T1000 (cell line): ENCODE results near the gene RAB10.
A peak's percentile ranks its signal among the peaks of the same experiment; 100 is the strongest.
"Not testable (repeated sequence)": the region's sequence is repeated elsewhere in the genome, so short reads cannot be mapped to it uniquely, and the experiment has no call there.

Source experiments
- DNase-seq: peaks from one replicate; lab custom pipeline; 2025; ENCODE audit warnings: mixed read lengths; lab: John Stamatoyannopoulos, UW

RAB10 gene

DNA sequence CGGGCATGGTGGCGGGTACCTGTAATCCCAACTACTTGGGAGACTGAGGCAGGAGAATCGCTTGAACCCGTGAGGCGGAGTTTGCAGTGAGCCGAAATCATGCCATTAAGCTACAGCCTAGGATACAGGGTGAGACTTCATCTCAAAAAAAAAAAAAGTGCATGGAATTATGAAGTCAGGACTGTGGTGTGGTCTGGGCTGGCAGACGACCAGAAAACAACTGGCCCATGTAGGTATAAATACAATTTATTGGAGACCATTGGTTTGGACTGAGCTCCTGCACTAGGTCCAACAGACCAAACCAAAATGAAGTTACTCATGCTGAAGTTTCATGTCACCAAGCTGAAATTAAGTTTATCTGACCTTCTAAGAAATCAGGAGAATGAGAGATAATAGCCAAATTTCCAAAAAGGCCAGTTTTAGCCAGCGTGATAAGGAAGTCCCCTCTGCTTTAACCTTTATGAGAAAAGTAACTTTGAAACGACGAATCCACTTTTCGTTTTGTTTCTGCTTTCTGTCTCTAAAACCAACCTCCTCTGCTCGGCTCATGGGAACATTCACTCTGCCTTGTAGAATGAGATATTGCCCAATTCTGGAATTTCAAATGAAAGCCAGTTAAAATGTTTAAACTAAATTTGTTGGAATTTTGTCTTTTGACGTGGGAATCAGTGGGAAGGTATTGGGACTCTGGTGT, 17.7 kb upstream of the RAB10 start:
- no peak for DNase-seq

DNA sequence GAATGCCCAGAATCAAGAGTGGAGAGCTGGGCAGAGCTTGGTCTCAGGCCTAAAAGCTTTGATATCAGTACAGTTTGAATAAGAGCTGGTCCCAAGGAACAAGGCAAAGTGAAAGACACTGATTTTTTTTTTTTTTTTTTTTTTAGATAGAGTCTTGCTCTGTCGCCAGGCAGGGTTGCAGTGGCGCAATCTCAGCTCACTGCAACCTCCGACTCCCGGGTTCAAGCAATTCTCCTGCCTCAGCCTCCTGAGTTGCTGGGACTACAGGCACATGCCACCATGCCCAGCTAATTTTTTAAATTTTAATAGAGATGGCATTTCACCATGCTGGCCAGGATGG, 17.2 kb upstream of the RAB10 start:
- not testable (repeated sequence) for DNase-seq

DNA sequence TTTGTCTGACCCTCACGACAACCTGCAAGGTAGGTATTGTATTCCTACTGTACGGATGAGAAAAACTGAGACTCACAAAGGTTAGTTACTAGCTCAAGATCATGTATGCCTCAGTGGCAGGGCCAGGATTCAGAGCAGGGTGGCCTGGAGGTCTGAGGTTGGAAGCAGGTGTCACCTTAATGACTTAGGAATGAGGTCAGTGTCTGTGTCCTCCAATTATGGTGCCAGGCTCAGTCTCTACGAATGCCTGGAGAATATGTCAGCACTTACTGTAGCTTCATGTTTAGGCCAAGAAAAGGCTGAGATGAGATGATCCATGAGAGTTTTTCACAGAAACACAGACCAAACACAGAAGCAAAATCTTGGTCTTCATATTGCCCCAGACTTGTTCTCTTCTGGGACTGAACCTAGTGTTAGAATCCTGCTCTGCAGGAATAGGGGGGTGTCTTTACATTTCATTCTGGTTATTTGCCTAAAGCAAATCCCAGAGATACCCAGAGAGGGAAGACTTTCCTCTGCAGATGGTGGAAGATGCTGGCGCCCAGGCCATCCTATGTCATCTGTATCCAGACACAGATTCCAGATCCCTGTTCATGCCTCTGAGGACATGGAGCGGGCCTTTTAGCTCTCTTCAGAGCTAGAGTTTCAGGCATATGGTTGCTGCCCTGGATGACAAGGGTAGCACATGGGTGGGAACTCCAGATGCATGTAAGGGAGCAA, 16.3 kb upstream of the RAB10 start:
- DNase-seq: no peak

DNA sequence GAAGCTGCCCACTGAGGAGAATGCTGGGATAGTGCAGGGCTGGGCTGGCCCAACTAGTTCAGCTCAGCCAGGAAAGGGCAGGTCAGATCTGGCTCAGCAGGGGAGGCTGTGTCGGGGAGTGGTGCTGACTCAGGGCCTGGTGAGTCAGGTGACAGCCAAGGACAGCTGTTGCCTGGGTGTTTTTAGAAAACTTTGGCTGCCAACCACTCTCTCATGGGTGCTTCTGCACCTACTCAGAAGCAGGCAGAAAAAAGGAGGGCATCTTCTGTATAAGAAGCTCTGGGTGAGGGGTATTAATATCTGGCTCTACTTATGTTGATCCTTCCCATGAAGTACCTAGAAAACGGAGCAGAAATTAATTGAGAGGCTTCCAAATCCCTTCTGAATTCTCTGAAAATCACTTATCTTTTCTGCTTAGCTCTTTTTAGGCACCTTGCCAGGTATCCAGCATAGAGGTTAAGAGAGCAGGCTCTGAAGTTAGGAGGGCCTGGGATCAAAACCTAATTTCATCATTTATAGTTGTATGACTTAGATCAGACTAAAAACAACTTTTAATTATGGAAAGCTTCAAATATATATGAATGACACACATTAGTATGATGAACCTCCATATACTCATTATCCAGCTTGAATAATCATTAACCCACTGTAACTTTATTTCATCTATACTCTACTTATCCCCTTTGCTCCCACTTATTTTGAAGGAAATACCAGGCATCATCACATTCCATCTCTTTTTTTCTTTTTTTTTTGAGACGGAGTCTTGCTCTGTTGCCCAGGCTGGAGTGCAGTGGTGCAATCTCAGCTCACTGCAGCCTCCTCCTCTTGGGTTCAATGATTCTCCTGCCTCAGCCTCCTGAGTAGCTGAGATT, 15.5 kb upstream of the RAB10 start:
- peak; percentile 70 for DNase-seq

DNA sequence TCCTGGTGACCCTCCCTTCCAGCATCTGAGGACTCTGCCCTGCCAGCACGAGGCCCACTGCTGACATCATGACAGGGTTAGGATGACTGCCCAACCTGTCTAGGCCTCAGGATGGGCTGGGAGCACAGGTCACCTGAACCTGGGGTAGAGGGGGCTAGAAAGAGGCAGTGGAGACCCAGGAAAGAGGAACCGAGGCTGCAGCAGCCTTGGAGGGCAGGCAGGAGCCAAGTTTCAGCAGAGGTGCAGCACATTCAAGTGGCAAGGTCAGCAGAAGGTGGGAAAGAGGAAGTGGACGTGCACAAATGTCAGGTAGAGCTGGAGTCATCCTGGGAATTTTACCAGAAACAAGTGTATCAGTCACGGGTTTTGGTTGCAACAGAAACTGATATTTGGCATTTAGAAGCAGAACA, 13.6 kb upstream of the RAB10 start:
- no peak for DNase-seq

DNA sequence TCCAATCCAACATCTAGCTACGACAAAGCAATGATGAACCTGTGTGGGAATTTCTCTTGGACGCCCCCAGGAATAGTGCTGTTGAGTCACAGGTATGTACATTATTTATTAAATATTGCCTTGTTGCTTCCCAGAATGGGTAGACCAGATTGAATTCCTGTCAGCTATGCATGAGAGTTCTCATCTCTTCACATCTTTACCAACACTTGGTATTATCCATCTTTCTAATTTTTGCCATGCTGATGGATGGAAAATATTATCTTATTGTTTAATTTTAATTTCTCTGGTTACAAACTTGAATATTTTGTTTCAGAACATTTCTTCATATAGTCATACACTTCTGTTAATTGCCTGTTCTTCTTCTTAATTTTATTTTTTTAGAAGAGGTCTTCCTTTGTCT, 9.6 kb upstream of the RAB10 start:
- no peak for DNase-seq

DNA sequence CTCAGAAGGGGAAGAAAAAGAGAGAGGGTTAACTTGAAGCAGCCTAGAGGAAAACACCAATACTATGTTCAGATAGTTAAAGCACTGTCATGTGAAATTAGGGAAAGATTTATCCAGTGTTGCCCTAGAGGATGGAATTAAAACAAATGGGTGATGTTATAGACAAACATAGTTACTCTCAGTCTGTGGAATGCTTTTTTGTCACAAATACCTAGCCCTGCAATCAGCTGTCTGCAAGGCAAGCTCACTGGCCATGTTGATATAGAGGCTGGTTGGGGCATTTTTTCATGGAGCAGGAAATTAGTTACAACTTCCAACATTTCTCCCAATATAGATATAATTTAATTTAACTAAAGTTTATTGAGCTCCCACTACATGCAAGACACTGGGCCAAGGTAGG, 8.4 kb upstream of the RAB10 start:
- no peak for DNase-seq

DNA sequence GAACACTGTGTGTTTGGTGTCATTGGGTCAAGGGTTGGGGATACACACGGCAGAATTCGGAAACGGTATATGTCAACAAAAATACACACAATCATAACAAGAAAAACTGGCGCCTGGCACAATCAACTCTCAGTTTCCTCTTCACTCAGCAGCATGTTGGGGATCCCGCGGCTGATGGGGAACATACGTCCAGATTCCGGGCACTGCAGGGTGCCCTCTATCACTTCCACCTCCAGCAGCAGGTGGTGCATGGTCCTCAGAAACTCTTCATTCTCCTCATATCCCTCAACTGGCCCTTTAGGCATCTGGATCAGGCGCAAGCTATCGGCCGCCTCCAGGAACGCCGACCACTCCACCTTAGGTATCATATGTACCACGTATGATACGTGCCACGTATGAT, 5.8 kb upstream of the RAB10 start:
- not testable (repeated sequence) for DNase-seq

DNA sequence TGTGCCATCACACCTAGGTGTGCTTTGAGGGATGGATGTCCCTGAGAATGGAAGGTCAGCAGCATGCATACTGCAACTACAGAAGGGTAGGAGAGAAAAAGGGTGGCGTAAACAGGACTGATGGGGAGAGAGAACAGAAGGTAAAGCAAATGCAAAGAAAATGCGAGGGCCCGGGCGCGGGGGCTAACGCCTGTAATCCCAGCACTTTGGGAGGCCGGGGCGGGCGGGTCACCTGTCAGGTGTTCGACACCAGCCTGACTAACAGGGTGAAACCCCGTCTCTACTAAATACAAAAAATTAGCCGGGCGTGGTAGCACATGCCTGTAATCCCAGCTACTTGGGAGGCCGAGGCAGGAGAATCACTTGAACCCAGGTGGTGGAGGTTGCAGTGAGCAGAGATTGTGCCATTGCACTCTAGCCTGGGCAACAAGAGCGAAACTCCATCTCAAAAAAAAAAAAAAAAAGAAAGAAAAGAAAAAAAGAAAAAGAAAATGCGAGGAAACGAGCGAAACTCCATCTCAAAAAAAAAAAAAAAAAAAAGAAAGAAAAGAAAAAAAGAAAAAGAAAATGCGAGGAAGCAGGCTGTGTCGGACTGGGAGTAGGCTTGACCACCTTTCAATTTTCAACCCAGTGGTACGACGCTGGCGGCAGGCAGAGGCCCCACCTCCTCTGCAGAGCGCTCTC, 1.2 kb upstream of the RAB10 start:
- not testable (repeated sequence) for DNase-seq

DNA sequence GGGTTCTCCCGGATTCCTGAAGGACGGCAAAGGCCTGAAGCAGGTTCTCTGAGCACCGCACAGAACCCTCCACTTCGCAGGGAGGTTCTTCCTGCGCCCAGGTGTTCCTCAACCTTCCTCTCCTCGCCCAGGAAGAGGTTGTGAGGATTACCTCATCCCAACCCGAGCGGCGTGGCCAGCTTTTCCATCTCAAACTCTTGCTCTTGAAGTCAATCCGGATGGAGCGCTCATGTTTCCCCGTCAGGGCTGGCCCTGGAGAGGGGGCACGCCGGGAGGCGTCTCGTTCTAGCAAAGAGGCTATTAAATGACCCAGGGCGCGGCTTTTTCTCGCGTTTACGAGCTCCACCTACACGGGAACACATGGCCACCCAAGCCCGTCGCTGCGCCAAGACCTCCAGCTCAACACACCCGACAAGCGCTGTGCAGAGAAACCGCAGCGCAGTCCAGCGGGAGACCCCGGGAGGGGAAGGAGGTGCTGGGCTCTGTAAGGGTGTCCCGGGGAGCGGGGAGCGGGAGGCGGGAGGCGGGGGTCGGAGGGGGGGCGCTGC, 540 bp upstream of the RAB10 start:
- peak; percentile 39 for DNase-seq

DNA sequence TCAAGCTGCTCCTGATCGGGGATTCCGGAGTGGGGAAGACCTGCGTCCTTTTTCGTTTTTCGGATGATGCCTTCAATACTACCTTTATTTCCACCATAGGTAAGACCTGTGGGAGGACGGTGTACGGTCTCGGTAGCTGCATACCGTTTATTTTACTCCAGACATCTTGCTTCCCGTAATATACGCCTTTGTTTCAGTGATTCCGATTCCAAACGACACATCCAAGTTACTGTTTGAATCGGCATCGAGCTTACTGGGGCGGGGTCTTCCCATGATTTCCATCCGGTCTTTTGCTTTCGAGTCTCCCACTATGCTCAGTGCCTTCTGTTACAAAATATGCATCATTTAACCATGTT, 731 bp downstream of the RAB10 start:
- no peak for DNase-seq

DNA sequence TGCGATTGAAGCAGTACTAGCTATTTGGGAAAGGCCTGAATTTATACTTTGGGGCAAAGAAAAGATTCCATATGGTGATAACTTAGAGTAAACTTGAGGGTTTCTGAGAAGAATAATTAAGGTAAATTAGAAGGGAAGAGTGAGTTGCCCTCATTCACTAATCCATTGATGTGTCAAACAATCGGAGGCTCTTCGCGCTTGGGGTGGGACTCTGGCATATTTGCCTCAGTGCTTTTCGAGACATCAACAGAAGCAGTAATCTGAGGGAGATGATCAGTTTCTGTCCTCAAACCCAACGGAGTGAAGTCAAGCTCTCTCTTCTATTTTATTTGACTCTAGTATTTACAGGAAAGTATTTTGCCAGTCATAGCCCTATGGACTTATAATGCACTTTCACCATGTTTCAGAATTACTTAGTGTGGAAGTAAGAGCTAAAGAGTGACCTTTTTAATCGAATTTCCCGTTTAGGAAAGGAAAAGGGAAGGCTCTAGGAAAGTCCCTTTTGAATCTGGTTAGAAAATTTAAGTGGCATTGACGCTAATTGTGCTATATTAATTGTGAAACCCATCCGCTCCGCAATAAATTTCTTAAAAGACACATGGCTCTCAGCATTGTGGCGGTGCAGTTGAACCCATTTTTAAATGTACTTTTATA, 1.3 kb downstream of the RAB10 start:
- DNase-seq: no peak

DNA sequence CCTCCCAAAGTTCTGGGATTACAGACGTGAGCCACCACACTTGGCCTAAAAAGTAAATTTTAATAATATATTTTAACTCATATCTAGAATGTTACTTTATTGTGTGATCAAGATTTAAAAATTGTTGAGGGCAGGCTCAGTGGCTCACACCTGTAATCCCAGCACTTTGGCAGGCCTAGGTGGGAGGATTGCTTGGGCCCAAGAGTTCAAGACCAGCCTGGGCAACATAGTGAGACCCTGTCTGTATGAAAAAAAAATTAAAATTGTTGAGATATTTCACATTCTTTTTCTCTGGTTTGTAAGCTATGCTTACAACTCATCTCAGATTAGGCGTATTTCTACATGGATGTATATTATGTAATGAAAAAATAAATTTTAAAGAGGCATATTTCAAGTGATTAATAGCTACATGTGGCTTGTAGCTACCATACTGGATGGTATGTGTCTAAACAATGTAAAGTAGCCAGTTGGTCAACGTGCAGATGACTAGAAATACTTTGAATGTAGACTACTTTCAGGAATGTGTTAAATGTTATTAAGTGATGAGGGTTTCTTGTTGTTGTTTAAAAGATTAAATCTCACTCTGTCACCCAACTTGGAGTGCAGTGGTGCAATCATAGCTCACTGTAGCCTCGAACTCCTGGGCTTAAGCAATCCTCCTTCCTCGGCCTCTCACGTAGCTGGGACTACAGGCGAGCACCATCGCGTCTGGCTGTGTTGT, 5.9 kb downstream of the RAB10 start:
- no peak for DNase-seq

DNA sequence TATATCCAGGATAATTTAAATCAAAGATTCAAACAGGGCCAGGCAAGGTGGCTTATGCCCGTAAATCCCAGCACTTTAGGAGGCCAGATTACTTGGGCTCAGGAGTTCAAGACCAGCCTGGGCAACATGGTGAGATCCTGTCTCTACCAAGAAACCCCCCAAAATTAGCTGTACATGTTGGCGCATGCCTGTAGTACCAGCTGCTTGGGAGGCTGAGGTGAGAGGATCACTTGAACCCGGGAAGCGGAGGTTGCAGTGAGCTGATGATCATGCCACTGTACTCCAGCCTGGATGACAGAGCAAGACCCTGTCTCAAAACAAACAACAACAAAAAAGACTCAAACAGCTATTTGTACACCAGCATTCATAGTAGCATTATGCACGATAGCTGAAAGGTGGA, 9.2 kb downstream of the RAB10 start:
- no peak for DNase-seq

DNA sequence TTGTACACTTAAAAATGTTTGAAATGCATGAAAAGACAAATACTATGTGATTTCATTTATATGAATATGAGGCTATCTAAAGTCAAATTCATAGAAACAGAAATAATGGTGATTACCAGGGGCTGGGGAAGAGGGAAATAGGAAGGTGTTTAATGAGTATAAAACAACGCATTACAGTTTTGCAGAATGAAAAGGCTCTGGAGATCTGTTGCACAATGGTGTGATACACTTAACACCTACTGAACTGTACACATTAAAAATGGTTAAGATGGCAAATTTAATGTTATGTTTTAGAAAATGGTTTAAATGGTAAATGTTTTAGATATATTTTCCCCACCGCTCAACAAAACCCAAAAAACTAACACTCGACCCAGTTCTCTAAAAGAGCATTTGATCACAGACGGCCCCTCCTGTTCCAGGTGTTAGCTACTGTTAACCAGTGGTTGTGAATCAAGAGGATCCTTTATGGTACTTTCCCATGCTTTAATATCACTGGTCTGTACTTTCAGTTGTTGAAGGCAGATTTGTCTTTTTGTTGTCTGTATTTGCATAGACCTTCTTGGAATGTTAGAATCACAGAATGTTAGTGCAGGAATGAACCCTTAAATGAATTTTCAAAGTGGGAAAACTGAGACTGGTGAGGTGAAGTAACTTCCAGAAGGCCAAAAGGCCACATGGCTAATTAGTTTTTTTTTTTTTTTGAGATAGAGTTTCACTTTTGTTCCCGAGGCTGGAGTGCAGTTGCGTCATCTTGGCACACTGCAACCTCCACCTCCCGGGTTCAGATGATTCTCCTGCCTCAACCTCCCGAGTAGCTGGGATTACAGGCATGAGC, 10.2 kb downstream of the RAB10 start:
- DNase-seq: no peak

DNA sequence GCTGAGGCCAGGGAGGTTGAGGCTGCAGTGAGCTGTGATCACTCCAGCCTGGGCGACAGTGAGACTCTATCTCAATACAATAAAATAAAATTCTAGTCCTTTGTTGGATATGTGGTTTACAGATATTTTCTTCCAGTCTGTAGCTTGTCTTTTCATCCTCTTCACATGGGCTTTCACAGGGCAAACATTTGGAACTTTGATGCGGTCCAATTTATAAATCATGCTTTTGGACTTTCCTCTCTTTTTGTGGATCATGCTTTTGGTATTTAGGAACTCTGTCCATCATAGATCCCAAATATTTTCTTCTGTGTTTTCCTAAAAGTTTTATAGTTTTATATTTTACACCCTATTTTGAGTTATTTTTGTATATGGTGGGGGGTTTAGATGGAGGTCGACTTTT, 14.9 kb downstream of the RAB10 start:
- no peak for DNase-seq

DNA sequence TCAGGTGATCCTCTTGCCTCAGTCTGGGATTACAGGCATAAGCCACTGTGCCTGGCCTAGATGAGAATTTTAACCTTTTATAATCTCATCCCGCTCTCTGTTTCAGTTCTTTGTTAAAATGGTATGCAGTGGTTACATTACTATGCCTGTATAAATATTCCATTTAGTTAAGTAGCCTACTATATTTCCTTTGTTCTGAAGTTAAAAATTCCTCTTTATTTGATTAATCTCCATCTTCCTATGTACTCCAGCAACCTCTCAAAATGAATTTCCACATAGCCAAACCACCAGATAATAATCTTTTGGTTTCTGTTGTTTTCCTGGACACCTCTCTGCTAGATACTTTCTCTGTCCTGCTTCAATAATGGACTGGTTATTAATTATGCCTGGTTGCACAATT, 15.8 kb downstream of the RAB10 start:
- no peak for DNase-seq

DNA sequence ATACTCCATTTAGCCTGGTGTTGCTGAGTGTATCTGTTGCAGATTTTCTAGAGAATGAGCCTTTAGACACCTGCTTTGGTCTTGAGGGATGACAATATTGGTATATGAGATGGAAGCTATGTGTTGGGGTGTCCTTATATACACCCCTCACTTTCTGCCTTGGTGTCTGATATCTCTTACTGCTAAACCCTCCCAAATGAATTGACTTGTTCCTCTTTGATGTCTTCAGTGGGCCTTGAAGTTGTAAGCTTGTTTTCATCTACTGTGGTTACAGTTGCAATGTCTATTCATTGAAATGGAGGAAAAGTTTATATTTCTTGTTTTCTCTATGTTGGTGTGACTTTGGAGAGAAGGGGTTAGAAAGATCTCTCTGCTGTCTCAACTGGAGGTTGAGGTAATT, 18.9 kb downstream of the RAB10 start:
- DNase-seq: no peak

DNA sequence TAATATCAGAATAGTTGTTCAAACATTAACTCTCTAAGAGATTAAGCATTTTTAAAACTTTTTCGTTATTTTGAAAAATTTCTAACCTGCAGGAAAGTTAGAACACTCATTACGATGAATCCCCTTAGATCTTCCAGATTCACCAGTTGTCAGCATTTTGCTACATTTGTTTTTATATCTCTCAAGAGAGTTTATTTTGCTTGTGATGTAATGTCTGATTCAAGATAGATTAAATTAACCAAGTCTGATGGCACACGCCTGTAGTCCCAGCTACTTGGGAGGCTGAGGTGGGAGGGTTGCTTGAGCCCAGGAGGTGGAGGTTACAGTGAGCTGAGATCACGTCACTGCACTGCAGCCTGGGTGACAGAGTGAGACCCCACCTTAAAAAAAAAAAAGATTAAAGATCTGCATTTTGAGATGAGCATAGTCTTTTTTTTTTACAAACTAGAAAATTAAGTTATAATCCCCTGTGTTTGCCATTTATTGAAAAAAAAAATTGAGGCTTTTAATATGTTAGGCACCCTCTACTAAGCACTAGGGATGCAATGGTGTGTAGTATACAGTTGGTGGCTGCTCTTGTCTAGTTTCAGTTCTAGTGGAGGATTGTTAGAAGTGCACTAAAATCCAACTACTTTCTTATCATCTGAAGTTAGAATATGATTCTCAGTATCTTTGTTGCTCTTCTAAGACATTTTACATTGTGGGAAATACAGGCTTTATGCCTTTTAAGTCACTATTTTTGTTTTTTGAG, 20.9 kb downstream of the RAB10 start:
- no peak for DNase-seq
